OCI-LY1 (cell line): ENCODE data around the gene IQGAP2.

Source experiments
- H2AFZ ChIP-seq: fragments of 200-600 bp; sonication (generic), shearing (Covaris generic); 2 replicates; pipeline ENCODE4 v1.6.0; 2014; ENCODE audit warnings: antibody characterized with exemption, mild to moderate bottlenecking, low read length
- H3F3A ChIP-seq: fragments of 200-600 bp; sonication (generic), shearing (Covaris generic); 2 replicates; pipeline ENCODE4 v1.6.0; 2014; ENCODE audit warnings: mild to moderate bottlenecking, antibody characterized with exemption, low read length, moderate library complexity; ENCODE audit not compliant: insufficient read depth
- H3K27ac ChIP-seq: fragments of 200-600 bp; sonication (generic); 2 replicates; pipeline ENCODE4 v1.5.1; 2014; ENCODE audit warnings: low read length, mixed run types, mild to moderate bottlenecking, low read depth; ENCODE audit not compliant: poor library complexity, severe bottlenecking
- H3K27me3 ChIP-seq: fragments of 200-600 bp; sonication (generic); 2 replicates; pipeline ENCODE4 v1.6.0; 2014; ENCODE audit warnings: antibody characterized with exemption, mild to moderate bottlenecking, low read length, moderate library complexity; ENCODE audit not compliant: insufficient read depth
- H3K36me3 ChIP-seq: fragments of 200-600 bp; sonication (generic); 2 replicates; pipeline ENCODE4 v1.6.1; 2014; ENCODE audit warnings: mild to moderate bottlenecking, antibody characterized with exemption, low read length, moderate library complexity, mixed read lengths; ENCODE audit not compliant: insufficient read depth
- H3K4me1 ChIP-seq: fragments of 200-600 bp; sonication (generic); 2 replicates; pipeline ENCODE4 v1.5.1; 2014; ENCODE audit warnings: mild to moderate bottlenecking, low read length, moderate library complexity; ENCODE audit not compliant: insufficient read depth, severe bottlenecking
- H3K4me2 ChIP-seq: fragments of 200-600 bp; sonication (generic), shearing (Covaris generic); 2 replicates; pipeline ENCODE4 v1.6.1; 2014; ENCODE audit warnings: low read length
- H3K4me3 ChIP-seq: fragments of 200-600 bp; sonication (generic); 2 replicates; pipeline ENCODE4 v1.5.1; 2014; ENCODE audit warnings: low read length, low read depth, mild to moderate bottlenecking, mixed read lengths; ENCODE audit not compliant: poor library complexity, severe bottlenecking
- H3K79me2 ChIP-seq: fragments of 200-600 bp; shearing (Covaris generic); 2 replicates; pipeline ENCODE4 v1.6.1; 2016; ENCODE audit warnings: mixed run types, low read length, mixed read lengths; ENCODE audit not compliant: insufficient read depth
- H3K9ac ChIP-seq: fragments of 200-600 bp; sonication (generic), shearing (Covaris generic); 2 replicates; pipeline ENCODE4 v1.6.1; 2014; ENCODE audit warnings: mild to moderate bottlenecking, low read length, mixed read lengths
- H3K9me2 ChIP-seq: fragments of 200-600 bp; sonication (generic), shearing (Covaris generic); 2 replicates; pipeline ENCODE4 v1.6.1; 2014; ENCODE audit warnings: low read depth, mild to moderate bottlenecking, low read length, mixed read lengths
- H3K9me3 ChIP-seq: fragments of 200-600 bp; shearing (Covaris generic); 2 replicates; pipeline ENCODE4 v1.6.1; 2014; ENCODE audit warnings: low read length, mixed read lengths
- H4K20me1 ChIP-seq: fragments of 200-600 bp; sonication (generic), shearing (Covaris generic); 2 replicates; pipeline ENCODE4 v1.6.0; 2016; ENCODE audit warnings: mild to moderate bottlenecking, low read length; ENCODE audit not compliant: insufficient read depth
- CTCF ChIP-seq: fragments of 200-600 bp; sonication (generic), shearing (Covaris generic); IDR thresholded peaks from 2 replicates; pipeline ENCODE4 v1.5.1; 2017; ENCODE audit warnings: mild to moderate bottlenecking, antibody characterized with exemption, low read length, moderate library complexity, mixed read lengths
- EZH2 ChIP-seq: fragments of 200-600 bp; sonication (generic), shearing (Covaris generic); IDR thresholded peaks from 2 replicates; pipeline ENCODE4 v1.8.0; 2017; ENCODE audit warnings: borderline replicate concordance, mixed run types, mild to moderate bottlenecking, antibody characterized with exemption, low read length, moderate library complexity, mixed read lengths

The IQGAP2 gene

GRCh38 chr5:76695346-76695745, 292.3 kb downstream of the IQGAP2 start:
- no peaks in the 10 kb centered on the region for H4K20me1 ChIP-seq
- no peak overlapping the region for H3K4me3 ChIP-seq
- no peak overlapping the region for H2AFZ ChIP-seq
- TF ChIP-seq CTCF = no peak
- no peak for TF ChIP-seq EZH2
- no peak overlapping the region for H3K4me2 ChIP-seq
- no peaks in the 10 kb centered on the region for H3K27me3 ChIP-seq
- H3K9me2 ChIP-seq = no peaks in the 10 kb centered on the region
- H3K27ac ChIP-seq = no peak overlapping the region
- no peak overlapping the region for H3K9ac ChIP-seq
- H3K36me3 ChIP-seq = 0 out of 2 replicates have a peak, but pooled peaks cover 6% of the 10 kb centered on the region
- no peaks in the 10 kb centered on the region for H3K4me1 ChIP-seq
- no peaks in the 10 kb centered on the region for H3K79me2 ChIP-seq
- H3F3A ChIP-seq = no peaks in the 10 kb centered on the region
- H3K9me3 ChIP-seq = no peaks in the 10 kb centered on the region

GRCh38 chr5:76696251-76696650, 293.2 kb downstream of the IQGAP2 start:
- Histone ChIP-seq H3K9me3 (no peaks in the 10 kb centered on the region), H3K36me3 (0 out of 2 replicates have a peak, but pooled peaks cover 6% of the 10 kb centered on the region), H4K20me1 (no peaks in the 10 kb centered on the region), H2AFZ (no peak overlapping the region), H3K27me3 (no peaks in the 10 kb centered on the region), H3K9ac (no peak overlapping the region), H3K9me2 (no peaks in the 10 kb centered on the region), H3K27ac (no peak overlapping the region), H3K4me3 (no peak overlapping the region), H3K4me1 (no peaks in the 10 kb centered on the region), H3K4me2 (no peak overlapping the region), H3F3A (no peaks in the 10 kb centered on the region), H3K79me2 (no peaks in the 10 kb centered on the region)
- TF ChIP-seq EZH2 = no peak
- no peak for TF ChIP-seq CTCF

- no peaks in the 10 kb centered on the region for H3K4me1 ChIP-seq
- H2AFZ ChIP-seq = no peak overlapping the region
- H3K9ac ChIP-seq = no peak overlapping the region
- H3K79me2 ChIP-seq = no peaks in the 10 kb centered on the region
- no peak overlapping the region for H3K4me2 ChIP-seq
- H3F3A ChIP-seq = no peaks in the 10 kb centered on the region
- no peaks in the 10 kb centered on the region for H3K27me3 ChIP-seq
- no peak overlapping the region for H3K27ac ChIP-seq
- 0 out of 2 replicates have a peak, but pooled peaks cover 6% of the 10 kb centered on the region for H3K36me3 ChIP-seq
- no peak for TF ChIP-seq EZH2
- no peak for TF ChIP-seq CTCF
- H3K9me2 ChIP-seq = no peaks in the 10 kb centered on the region
- H3K9me3 ChIP-seq = no peaks in the 10 kb centered on the region
- H3K4me3 ChIP-seq = no peak overlapping the region
- no peaks in the 10 kb centered on the region for H4K20me1 ChIP-seq
These were observed 294.6 kb downstream of the IQGAP2 start for GRCh38 chr5:76697670-76698069.
